HUES6 (cell line): ENCODE results near the gene FBXO27.
"Not testable (repeated sequence)": the region's sequence is repeated elsewhere in the genome, so short reads cannot be mapped to it uniquely, and the experiment has no call there.

Source experiments
- H3K27ac ChIP-seq: 2 replicates; pipeline ENCODE4 v1.7.0; 2013; ENCODE audit warnings: low read depth, mild to moderate bottlenecking, low read length, inconsistent platforms
- H3K27me3 ChIP-seq: 2 replicates; pipeline ENCODE4 v1.6.1; 2013; ENCODE audit warnings: low read length; ENCODE audit not compliant: control insufficient read depth, insufficient read depth
- H3K36me3 ChIP-seq: 2 replicates; pipeline ENCODE4 v1.6.1; 2013; ENCODE audit warnings: low read length; ENCODE audit not compliant: control insufficient read depth, insufficient read depth
- H3K4me1 ChIP-seq: 2 replicates; pipeline ENCODE4 v1.6.1; 2013; ENCODE audit warnings: low read length; ENCODE audit not compliant: control insufficient read depth, insufficient read depth
- H3K4me3 ChIP-seq: 2 replicates; pipeline ENCODE4 v1.5.1; 2013; ENCODE audit warnings: low read depth, low read length
- H3K9ac ChIP-seq: one replicate; pipeline ENCODE4 v1.6.1; 2013; ENCODE audit warnings: mild to moderate bottlenecking, low read length
- H3K9me3 ChIP-seq: 2 replicates; pipeline ENCODE4 v1.6.1; 2013; ENCODE audit warnings: low read depth, low read length; ENCODE audit not compliant: control insufficient read depth, insufficient read depth

Gene FBXO27, protein sequence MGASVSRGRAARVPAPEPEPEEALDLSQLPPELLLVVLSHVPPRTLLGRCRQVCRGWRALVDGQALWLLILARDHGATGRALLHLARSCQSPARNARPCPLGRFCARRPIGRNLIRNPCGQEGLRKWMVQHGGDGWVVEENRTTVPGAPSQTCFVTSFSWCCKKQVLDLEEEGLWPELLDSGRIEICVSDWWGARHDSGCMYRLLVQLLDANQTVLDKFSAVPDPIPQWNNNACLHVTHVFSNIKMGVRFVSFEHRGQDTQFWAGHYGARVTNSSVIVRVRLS

DNA sequence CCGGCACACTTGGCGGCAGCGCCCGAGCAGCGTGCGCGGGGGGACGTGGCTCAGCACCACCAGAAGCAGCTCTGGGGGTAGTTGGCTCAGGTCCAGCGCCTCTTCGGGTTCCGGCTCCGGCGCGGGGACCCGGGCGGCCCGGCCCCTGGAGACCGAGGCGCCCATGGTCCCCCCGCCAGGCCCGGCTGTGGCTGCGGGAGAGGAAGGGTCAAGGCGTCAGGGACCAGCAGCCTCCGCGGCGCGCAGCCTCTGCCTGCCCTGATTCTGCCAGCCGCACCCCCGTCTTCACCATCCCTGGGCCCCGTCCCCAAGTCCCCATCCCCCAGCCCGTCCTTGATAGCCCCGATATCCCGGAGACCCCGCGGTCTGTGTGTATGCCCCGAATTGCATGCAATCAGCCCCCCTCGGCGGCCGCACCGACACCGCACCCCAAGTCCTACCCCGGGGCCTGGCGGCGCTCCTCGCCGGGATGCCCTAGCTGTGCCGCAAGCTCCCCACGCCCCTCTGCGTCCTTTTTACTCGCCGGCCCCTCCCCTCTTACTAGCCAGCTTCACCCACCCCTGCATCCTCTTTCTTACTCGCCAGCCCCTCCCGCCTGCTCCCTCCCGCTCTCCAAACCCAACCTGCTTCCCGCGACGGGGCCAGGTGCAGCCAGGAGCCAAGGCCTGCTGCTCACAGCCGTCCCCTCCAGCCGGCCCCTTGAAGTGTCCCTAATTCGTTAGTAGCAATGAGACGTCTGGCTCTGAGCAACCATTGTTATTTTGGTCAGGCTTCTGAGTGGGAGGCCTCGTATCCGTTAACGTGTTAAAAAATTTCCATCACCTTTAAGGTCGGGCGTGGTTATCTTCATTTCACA is at the start of gene FBXO27:
TSS of gene FBXO27 (minus strand) at position 487 of the 856 bp plus-strand sequence. CDS start at position 165, 322 bp downstream.
- peak within 1 kb of the TSS; percentile 96 for H3K4me3 ChIP-seq

DNA sequence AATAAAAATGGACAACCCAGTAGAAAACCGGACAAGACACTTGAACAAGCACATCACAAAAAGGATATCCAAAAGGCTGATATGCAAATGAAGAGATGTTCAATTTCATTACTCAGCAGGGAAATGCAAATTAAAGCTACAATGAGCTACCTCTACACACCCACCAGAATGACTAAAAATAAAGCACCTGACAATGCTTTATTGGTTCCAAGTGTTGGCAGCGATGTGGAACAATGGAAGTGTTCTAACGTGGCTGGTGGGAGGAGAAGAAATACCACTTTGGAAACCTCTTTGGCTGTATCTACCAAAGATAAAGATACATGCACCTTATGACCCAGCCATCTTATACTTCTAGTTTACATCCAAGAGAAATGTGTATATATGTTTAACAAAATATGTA is 48.1 kb upstream of the FBXO27 start:
- H3K4me3 ChIP-seq, result no peak overlapping the region
- H3K27ac ChIP-seq, result no peak overlapping the region
- H3K4me1 ChIP-seq, result 0 out of 2 replicates have a peak, but pooled peaks cover 2% of the 10 kb centered on the region
- H3K36me3 ChIP-seq, result no peaks in the 10 kb centered on the region
- no peak overlapping the region for H3K9ac ChIP-seq
- peaks cover 46% of the 10 kb centered on the region for H3K27me3 ChIP-seq
- no peaks in the 10 kb centered on the region for H3K9me3 ChIP-seq

More for the DNA sequence above, at the start of gene FBXO27:
- Histone ChIP-seq H3K36me3 (peaks cover 13% of the 10 kb centered on the region), H3K4me1 (peaks cover 4% of the 10 kb centered on the region; the same call in 1 of the 2 replicates), H3K9me3 (peaks cover 4% of the 10 kb centered on the region; the same call in 1 of the 2 replicates), H3K27me3 (no peaks in the 10 kb centered on the region), H3K27ac (no peak within 1 kb of the TSS), H3K9ac (peak within 1 kb of the TSS; percentile 54)

DNA sequence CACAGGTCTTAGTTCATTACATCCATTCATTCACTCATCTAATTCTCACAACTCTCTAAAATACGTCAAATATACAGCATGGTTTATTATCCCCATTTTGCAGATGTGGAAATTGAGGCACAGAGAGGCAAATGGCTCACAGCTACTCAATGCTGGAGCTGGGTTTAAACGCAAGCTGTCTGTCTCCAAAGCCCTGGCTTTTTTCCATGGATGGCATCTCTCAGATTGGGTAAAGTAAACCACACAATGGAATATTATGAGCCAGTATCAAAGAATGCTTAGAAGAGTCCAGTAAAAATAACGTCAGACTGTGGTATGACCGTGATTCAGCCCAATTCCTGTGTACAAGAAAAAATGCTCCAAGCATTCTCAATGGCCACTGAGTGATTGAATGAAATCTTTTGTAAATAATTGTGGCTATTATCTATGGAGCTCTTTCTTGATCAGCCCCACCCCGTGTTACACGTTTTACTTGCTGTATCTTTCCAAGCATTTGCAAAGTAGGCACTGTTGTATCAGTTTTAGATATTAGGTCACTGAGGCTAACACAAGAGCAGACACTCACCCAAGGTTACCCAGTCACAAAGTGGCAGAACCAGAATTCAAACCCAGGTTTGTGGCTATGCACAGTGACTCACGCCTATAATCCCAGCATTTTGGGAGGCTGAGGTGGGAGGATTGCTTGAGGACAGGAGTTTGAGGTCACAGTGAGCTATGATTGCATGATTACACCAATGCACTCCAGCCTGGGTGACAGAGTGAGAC is 46.3 kb upstream of the FBXO27 start:
- Histone ChIP-seq H3K9me3 (no peaks in the 10 kb centered on the region), H3K36me3 (no peaks in the 10 kb centered on the region), H3K4me1 (0 out of 2 replicates have a peak, but pooled peaks cover 2% of the 10 kb centered on the region), H3K27me3 (peaks cover 28% of the 10 kb centered on the region), H3K4me3 (no peak overlapping the region), H3K9ac (no peak overlapping the region), H3K27ac (no peak overlapping the region)

GRCh38 chr19:39077323-39077722 is 45.0 kb upstream of the FBXO27 start:
- Histone ChIP-seq H3K9ac (no peak overlapping the region), H3K36me3 (no peaks in the 10 kb centered on the region), H3K27ac (no peak overlapping the region), H3K9me3 (no peaks in the 10 kb centered on the region), H3K27me3 (peaks cover 15% of the 10 kb centered on the region), H3K4me1 (no peaks in the 10 kb centered on the region), H3K4me3 (no peak overlapping the region)

- no peaks in the 10 kb centered on the region for H3K4me1 ChIP-seq
These were observed 42.6 kb upstream of the FBXO27 start for GRCh38 chr19:39074942-39075341.

DNA sequence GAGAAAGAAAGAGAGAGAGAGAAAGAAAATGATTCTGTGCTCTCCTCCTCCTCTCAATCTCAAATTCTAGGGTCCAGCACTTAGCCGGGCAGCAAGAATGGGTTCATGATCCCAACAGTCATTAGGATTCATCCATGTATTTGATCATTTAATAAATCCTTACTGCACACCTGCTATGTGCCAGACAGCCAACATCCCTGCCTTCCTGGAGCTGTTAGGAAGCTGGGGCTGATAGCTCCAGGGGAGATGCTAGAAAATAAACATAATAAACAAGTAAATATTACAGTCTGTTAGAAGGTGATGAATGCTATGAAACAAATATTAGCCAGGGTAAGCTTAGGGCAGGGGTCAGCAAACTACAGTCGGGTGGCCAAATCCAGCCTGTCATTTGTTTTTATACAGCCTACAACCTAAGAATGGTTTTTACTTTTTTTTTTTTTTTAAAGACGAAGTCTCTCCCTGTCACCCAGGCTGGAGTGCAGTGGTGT is 41.9 kb upstream of the FBXO27 start:
- H3K4me1 ChIP-seq, result no peaks in the 10 kb centered on the region
- H3K9me3 ChIP-seq, result no peaks in the 10 kb centered on the region
- H3K4me3 ChIP-seq, result no peak overlapping the region
- H3K27me3 ChIP-seq, result peaks cover 4% of the 10 kb centered on the region; the same call in 1 of the 2 replicates
- no peak overlapping the region for H3K27ac ChIP-seq
- no peaks in the 10 kb centered on the region for H3K36me3 ChIP-seq
- H3K9ac ChIP-seq, result no peak overlapping the region

More at GRCh38 chr19:39074942-39075341, 42.6 kb upstream of the FBXO27 start:
- Histone ChIP-seq H3K9me3 (no peaks in the 10 kb centered on the region), H3K36me3 (no peaks in the 10 kb centered on the region), H3K27me3 (peaks cover 4% of the 10 kb centered on the region; the same call in 1 of the 2 replicates), H3K9ac (no peak overlapping the region), H3K4me3 (no peak overlapping the region), H3K27ac (no peak overlapping the region)

DNA sequence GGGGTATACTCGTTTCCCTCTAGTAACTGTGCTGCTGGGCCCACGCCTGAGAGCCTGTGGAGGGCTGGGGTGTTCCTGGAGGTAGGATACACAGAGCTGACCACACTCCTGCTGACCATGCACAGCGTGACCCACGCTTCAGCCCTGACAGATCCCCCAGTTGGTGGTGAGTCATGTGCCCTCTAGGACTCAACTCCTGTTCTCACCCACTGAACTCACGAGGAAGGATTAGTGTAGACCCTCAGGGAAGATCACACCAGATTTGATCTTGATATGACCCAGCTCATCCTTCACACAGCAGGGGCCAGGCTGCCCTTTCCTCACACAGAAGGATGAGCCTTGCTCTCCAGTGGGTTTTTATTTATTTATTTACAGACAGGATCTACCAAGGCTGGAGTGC is 38.5 kb upstream of the FBXO27 start:
- no peaks in the 10 kb centered on the region for H3K9me3 ChIP-seq
- no peaks in the 10 kb centered on the region for H3K27me3 ChIP-seq
- no peaks in the 10 kb centered on the region for H3K4me1 ChIP-seq
- H3K4me3 ChIP-seq, result no peak overlapping the region
- H3K27ac ChIP-seq, result no peak overlapping the region
- H3K36me3 ChIP-seq, result no peaks in the 10 kb centered on the region
- no peak overlapping the region for H3K9ac ChIP-seq

DNA sequence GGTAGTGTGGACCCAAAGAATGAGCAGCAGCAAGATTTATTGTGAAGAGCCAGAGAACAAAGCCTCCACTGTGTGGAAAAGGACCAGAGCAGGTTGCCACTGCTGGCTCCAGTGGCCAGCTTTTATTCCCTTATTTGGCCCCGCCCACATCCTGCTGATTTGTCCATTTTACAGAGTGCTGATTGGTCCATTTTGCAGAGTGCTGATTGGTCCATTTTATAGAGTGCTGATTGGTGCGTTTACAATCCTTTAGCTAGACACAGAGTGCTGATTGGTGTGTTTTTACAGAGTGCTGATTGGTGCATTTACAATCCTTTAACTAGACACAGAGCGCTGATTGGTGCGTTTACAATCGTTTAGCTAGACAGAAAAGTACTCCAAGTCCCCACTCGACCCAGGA is 35.9 kb upstream of the FBXO27 start:
- H3K4me3 ChIP-seq, H3K27me3 ChIP-seq, H3K4me1 ChIP-seq, H3K9ac ChIP-seq, H3K9me3 ChIP-seq, H3K36me3 ChIP-seq, H3K27ac ChIP-seq: not testable (repeated sequence)

DNA sequence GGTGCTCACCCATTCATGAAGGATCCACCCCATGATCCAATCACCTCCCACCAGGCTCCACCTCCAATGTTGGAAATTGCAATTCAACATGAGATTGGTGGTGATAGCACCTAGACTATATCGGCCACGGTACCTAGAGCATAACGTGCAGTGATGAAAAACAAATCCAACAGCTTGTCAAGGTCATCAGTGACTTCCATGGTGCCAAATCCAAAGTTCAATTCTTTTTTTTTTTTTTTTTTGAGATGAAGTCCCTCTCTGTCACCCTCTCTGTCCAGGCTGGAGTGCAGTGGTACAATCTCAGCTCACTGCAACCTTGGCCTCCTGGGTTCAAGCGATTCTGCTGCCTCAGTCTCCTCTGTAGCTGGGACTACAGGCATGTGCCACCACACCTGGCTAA is 34.8 kb upstream of the FBXO27 start:
- H3K36me3 ChIP-seq, result no peaks in the 10 kb centered on the region
- no peak overlapping the region for H3K4me3 ChIP-seq
- no peak overlapping the region for H3K9ac ChIP-seq
- H3K27ac ChIP-seq, result no peak overlapping the region
- no peaks in the 10 kb centered on the region for H3K4me1 ChIP-seq
- H3K9me3 ChIP-seq, result no peaks in the 10 kb centered on the region
- H3K27me3 ChIP-seq, result no peaks in the 10 kb centered on the region

DNA sequence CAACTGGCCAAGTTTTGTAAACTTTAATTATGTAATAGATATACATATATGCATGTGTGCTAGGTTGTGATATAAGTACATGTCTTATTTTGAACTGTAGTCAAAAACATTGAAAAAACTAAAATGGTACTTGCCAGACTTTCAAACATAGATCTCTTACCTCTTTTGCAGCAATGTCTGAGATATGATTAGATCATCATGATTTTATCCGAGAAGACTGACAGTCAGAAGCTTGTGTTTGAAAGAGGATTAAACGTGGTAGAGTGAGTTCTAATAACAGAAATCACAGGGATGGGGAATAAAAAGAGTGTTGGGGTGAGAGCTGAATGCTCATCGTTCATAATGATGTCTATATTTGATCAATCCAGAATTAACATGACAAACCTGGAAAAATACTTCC is 33.6 kb upstream of the FBXO27 start:
- Histone ChIP-seq H3K4me3 (no peak overlapping the region), H3K27ac (no peak overlapping the region)

More for the DNA sequence above, 33.6 kb upstream of the FBXO27 start:
- Histone ChIP-seq H3K9me3 (no peaks in the 10 kb centered on the region), H3K36me3 (no peaks in the 10 kb centered on the region), H3K9ac (no peak overlapping the region), H3K27me3 (no peaks in the 10 kb centered on the region), H3K4me1 (no peaks in the 10 kb centered on the region)
